Ovary (tissue), 9 donors: ENCODE measurements around the gene TNS1. TPM values are rescaled to one million over a fixed set of nuclear protein-coding genes. Genes with fewer than 3 reads are reported as not detected.
A peak's percentile ranks its signal among the peaks of the same experiment; 100 is the strongest.

ENCODE experiments used
- DNase-seq, 5 donors: peaks; one replicate each; pipeline ENCODE4 v3.0.0-alpha.2; 2019 to 2020
- H3K27ac ChIP-seq, 2 donors: fragments of 200-600 bp; one replicate each; pipeline versions ENCODE4 v1.5.1 to v1.8.0; 2019 to 2022
- H3K27me3 ChIP-seq: fragments of 200-600 bp; one replicate; pipeline ENCODE4 v1.8.0; 2022
- H3K36me3 ChIP-seq: fragments of 200-600 bp; sonication (generic); one replicate; pipeline ENCODE4 v1.5.1; 2019
- H3K4me1 ChIP-seq: one replicate; pipeline ENCODE4 v1.8.1; 2013; ENCODE audit warnings: mild to moderate bottlenecking, moderate library complexity; ENCODE audit not compliant: insufficient read depth
- H3K4me3 ChIP-seq: fragments of 200-600 bp; sonication (generic); one replicate; pipeline ENCODE4 v1.5.1; 2017
- H3K9me3 ChIP-seq, 2 donors: fragments of 200-600 bp in 1 of 2; sonication (generic) in 1 of 2; one replicate each; pipeline versions ENCODE4 v1.5.1 to v1.8.1; 2013 to 2019; ENCODE audit warnings: mild to moderate bottlenecking in 1 of 2, moderate library complexity in 1 of 2
- EP300 ChIP-seq: sonication (generic); formaldehyde crosslinking; IDR thresholded peaks from one replicate; pipeline ENCODE4 v1.6.1; 2017; ENCODE audit warnings: antibody characterized with exemption
- POLR2A ChIP-seq: fragments of 450-650 bp; IDR thresholded peaks from one replicate; pipeline ENCODE4 v1.6.1; 2017; ENCODE audit warnings: antibody characterized with exemption, mild to moderate bottlenecking, moderate library complexity
- WGBS, 3 donors: extraction: QIAGEN DNeasy Blood & Tissue Kit in 1 of 3; methylation state at CpG; one replicate each; pipeline versions ENCODE4 v1.1.5 to v1.1.7; 2013 to 2017; 5-methylcytosine and 5-hydroxymethylcytosine counted together
- intact Hi-C, 4 donors: fragments of 100-400 bp; cut with DNase I; formaldehyde crosslinking; loops; one replicate each; pipeline versions ENCODE4 v1.11.0 to v1.15.1; 2022 to 2023
- polyA plus RNA-seq, 2 donors: library from polyadenylated mRNA; stranded (reverse); fragments of 200-250 nt in 1 of 2; fragments of 350-450 nt in 1 of 2; fragmentation: Illumina TruSeq in 1 of 2; extraction: RNeasy Lipid Tissue Mini Kit (QIAGEN cat#74804) in 1 of 2; gene quantifications; one replicate each; pipeline ENCODE4 v1.2.3, GENCODE V29; 2013 to 2014
- total RNA-seq, 7 donors: library from RNA; depleted of rRNA in 2 of 7; stranded (reverse); fragments of >200 nt in 2 of 7; fragmentation: NEBNext Ultra II Directional in 3 of 7; extraction: Animal tissue kit (Norgen Biotek cat#: 25700) in 3 of 7; gene quantifications; one replicate each; pipeline versions ENCODE4 v1.1.0 to v1.2.4, GENCODE V29; 2016 to 2023
- TF ChIP-seq, protein P1 (sequence below), 3 donors: fragments of 450-650 bp in 2 of 3; fragments of 200-600 bp in 1 of 3; IDR thresholded peaks; one replicate each; pipeline versions ENCODE4 v1.5.1 to v1.8.0; 2016 to 2022; ENCODE audit warnings: antibody characterized with exemption in 3 of 3, mild to moderate bottlenecking in 1 of 3
- donor health status: DM: no; HTN: no; CAD: no; lungs with moderate emphysema.
- donor health status: DM: no; HTN: no; CAD: no.
- donor health status: Bipolar disorder and iron deficiency.
- donor health status: DM: yes; HTN: yes; CAD: no.
- donor health status: DM: no; HTN: no; CAD: no.
- donor health status: DM: yes; HTN: yes; CAD: no.

The TNS1 gene
- total and polyA plus RNA-seq, 9 donors = 140 to 568 (median 356) TPM

DNA sequence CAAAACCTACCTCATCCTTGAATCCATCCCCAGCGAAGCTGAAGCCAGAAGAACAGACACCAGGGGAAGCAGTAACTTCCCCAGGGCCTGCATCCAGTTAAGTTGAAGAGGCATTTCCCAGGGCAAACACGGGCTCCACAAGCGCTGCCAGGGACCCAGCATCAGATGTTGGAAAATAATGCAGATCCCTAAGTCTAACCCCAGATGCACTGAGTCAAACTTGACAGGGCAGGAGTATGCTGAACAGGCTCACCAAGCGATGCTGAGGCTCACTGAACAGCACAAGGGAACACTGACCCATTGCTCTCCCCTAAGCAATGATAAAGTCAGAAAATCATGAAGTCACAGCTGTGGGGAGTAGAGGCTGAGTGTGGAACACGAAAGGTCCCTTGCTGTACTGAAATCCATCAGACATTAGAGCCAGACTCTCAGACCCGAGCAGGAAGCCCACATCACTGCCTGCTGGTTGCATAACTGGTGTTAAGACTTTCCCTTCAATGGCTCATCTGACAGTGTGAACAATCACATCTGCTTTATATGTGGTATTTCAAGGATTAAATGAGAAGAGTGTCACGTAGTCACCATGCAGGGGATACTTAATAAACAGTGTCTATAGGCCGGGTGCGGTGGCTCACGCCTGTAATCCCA lies 36.2 kb downstream of the TNS1 start:
- Histone ChIP-seq H3K4me3 (no peak overlapping the region), H3K27ac (peak overlapping the region in 1 of 2 donors; percentile 47), H3K9me3 (no peaks in the 10 kb centered on the region), H3K36me3 (no peaks in the 10 kb centered on the region), H3K27me3 (no peaks in the 10 kb centered on the region), H3K4me1 (peaks cover 29% of the 10 kb centered on the region)
- intact Hi-C loops = no loop called here
- peak in 2 of 5 donors; percentile 6 to 29 for DNase-seq
- TF ChIP-seq POLR2A (no peak), EP300 (no peak)
- TF ChIP-seq, protein P1, sequence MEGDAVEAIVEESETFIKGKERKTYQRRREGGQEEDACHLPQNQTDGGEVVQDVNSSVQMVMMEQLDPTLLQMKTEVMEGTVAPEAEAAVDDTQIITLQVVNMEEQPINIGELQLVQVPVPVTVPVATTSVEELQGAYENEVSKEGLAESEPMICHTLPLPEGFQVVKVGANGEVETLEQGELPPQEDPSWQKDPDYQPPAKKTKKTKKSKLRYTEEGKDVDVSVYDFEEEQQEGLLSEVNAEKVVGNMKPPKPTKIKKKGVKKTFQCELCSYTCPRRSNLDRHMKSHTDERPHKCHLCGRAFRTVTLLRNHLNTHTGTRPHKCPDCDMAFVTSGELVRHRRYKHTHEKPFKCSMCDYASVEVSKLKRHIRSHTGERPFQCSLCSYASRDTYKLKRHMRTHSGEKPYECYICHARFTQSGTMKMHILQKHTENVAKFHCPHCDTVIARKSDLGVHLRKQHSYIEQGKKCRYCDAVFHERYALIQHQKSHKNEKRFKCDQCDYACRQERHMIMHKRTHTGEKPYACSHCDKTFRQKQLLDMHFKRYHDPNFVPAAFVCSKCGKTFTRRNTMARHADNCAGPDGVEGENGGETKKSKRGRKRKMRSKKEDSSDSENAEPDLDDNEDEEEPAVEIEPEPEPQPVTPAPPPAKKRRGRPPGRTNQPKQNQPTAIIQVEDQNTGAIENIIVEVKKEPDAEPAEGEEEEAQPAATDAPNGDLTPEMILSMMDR (IDR thresholded peaks at IDR 0.05) = no peak
- WGBS, 3 donors = 51 to 54% (median 52%) methylated on average over 10 of the region's 10 CpGs

DNA sequence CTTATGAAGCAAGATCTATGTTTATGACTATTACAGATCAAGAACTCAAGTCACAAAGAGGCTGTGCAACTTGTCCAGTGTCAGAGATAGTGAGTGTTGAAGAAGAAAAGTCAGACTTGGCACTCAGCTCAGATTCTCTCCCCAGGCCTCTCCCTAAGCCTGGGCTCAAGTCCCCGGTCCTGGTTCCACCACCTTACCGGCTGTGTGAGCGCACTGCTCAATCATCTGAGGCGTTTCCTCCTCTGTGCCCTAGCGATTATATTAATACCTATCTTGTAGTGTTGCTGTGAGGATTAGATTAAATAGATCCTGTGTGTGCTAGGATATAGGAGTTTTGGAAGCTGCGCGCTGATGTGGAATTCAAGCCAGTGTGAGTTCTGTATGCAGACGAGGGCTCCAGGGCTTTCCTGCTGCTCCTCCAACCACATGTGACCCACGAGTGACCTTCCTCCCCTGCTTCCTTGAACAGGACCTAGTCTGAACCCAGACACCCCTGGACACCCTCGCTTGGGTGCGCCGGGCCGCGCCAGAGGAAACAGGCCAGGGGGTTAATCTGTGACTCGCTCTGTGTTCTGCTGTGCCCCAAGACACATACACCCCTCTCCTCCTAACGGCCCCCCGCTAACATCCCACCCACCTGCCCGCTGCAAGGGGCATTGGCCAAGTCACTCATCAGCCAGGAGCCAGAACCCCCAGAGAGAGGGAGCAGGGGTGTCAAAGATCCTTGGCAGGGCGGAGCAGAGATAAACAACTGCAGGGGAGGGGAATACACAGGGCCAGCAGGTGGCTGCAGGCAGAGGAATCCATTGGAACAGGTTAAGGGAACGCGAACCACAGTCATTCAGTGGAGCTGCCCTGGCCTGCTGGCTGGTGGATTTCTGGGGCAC lies 38.3 kb downstream of the TNS1 start:
- peak in 3 of 5 donors; percentile 35 to 48 (median 39) for DNase-seq

DNA sequence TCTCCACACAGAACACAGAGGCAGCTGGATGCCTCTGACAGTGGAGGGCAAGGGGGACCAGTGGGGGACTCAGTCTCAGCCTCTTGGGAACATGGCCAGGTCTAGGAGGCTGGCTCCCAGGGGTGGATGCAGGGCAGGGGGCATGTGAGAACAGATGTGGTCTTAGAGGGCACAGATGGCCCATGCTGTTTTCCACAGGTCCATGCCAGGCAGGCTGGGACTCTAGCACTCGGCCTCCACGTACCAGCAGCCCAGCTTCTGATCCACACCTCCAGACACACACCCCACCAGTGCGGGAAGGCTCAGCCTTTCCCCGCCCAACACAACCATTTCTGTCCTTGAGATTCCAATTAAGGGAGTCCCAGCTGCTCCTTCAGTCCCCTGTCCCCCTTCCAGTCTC lies 42.4 kb downstream of the TNS1 start:
- TF ChIP-seq, protein P1 (IDR thresholded peaks at IDR 0.05) = no peak
- TF ChIP-seq POLR2A (no peak), EP300 (no peak)
- Histone ChIP-seq H3K27me3 (no peaks in the 10 kb centered on the region), H3K4me1 (peaks cover 47% of the 10 kb centered on the region), H3K4me3 (no peak overlapping the region), H3K27ac (peak overlapping the region in 1 of 2 donors; percentile 26), H3K9me3 (no peaks in the 10 kb centered on the region), H3K36me3 (no peaks in the 10 kb centered on the region)
- 35 to 57% (median 51%) methylated on average over 4 of the region's 4 CpGs for WGBS, 3 donors
- DNase-seq = peak in 3 of 5 donors; percentile 29 to 36 (median 31)
- intact Hi-C loops = no loop called here

More for the DNA sequence above, 38.3 kb downstream of the TNS1 start:
- intact Hi-C loops = no loop called here
- no peaks in the 10 kb centered on the region for H3K36me3 ChIP-seq
- H3K9me3 ChIP-seq = no peaks in the 10 kb centered on the region
- TF ChIP-seq POLR2A (no peak), EP300 (no peak)
- TF ChIP-seq, protein P1 (IDR thresholded peaks at IDR 0.05) = no peak
- peaks cover 46% of the 10 kb centered on the region for H3K4me1 ChIP-seq
- no peaks in the 10 kb centered on the region for H3K27me3 ChIP-seq
- H3K27ac ChIP-seq = peak overlapping the region in 1 of 2 donors; percentile 53
- WGBS, 3 donors = 51 to 62% (median 59%) methylated on average over 21 of the region's 21 CpGs
- H3K4me3 ChIP-seq = no peak overlapping the region

DNA sequence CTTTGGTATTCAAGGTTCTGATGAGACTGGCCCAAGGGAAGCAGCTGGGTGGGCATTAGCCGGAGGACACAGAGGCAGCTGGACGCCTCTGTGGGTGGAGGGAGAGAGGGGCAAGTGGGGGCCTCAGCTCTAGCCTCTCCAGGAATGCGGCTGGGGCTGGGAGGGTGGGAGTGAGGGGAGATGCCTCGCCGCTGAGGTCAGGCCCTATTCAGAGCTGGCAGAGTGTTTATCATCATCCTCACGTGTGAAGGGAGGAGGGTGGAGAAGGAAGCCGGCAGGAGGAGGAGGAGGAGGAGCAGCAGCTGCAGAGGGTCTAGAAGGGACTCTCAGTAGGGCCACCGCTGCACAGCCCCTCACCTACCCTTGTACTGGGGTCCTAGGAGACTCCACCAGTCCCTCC lies 43.1 kb downstream of the TNS1 start:
- intact Hi-C loops = no loop called here
- TF ChIP-seq, protein P1 (IDR thresholded peaks at IDR 0.05) = no peak
- no peak for TF ChIP-seq POLR2A
- TF ChIP-seq EP300 = no peak
- peak in 3 of 5 donors; percentile 29 to 43 (median 35) for DNase-seq
- Histone ChIP-seq H3K4me1 (peaks cover 49% of the 10 kb centered on the region), H3K4me3 (no peak overlapping the region), H3K27ac (peak overlapping the region in 1 of 2 donors; percentile 26), H3K36me3 (no peaks in the 10 kb centered on the region), H3K27me3 (no peaks in the 10 kb centered on the region), H3K9me3 (no peaks in the 10 kb centered on the region)
- WGBS, 3 donors = 25 to 39% (median 37%) methylated on average over 8 of the region's 8 CpGs
